Measurements from ENCODE around the gene GABRB1.

The GABRB1 gene

GRCh38 chr4:47471064-47471463, 439.7 kb downstream of the GABRB1 start:
- no peak for DNase-seq (ENCODE audit: low read depth in 2 of 2)
- TF ChIP-seq CTCF (IDR thresholded peaks at IDR 0.05; ENCODE audit: low read depth, low read length): no peak
- no peak overlapping the region for H3K4me3 ChIP-seq (replicated peaks in 1 of 2; ENCODE audit: low read depth in 2 of 2, low read length in 2 of 2)

- DNase-seq (ENCODE audit: low read depth in 2 of 2): no peak
- H3K4me3 ChIP-seq (replicated peaks in 1 of 2; ENCODE audit: low read depth in 2 of 2, low read length in 2 of 2): no peak overlapping the region
- no peak for TF ChIP-seq CTCF (IDR thresholded peaks at IDR 0.05; ENCODE audit: low read depth, low read length)
Observed at GRCh38 chr4:47471591-47471990, 440.2 kb downstream of the GABRB1 start.

DNA sequence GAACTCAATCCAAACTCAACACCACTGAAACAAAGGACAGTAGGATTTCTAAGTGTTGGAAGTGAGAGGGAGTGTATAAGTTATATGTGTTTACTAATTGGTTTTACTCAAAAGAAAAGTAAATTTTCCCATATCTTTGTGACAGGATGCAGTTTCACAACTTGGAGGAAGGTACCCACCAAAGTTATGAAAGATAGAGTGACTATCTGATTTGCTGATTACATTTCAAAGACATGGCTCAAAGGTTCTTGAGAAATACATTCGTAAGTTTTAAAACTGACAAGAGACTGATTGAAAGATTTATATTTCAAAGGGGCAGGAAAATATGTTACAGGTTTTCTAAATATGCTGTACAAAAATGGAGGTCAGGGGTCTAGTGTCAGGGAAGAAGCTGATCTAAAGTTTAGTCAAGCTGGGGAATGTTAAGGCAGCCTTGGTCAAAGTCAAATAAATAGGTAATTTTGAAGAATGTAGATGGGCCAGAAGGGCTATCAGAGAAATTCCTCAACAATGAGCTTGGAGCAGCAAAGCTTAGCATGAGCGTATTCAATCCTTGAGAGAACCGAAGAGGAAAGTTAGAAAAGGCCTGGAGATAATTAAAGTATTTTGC, 441.9 kb downstream of the GABRB1 start:
- no peak for DNase-seq (ENCODE audit: low read depth in 2 of 2)
- TF ChIP-seq CTCF (IDR thresholded peaks at IDR 0.05; ENCODE audit: low read depth, low read length): no peak
- no peak overlapping the region for H3K4me3 ChIP-seq (replicated peaks in 1 of 2; ENCODE audit: low read depth in 2 of 2, low read length in 2 of 2)

GRCh38 chr4:47474799-47475198, 443.4 kb downstream of the GABRB1 start:
- TF ChIP-seq CTCF (IDR thresholded peaks at IDR 0.05; ENCODE audit: low read depth, low read length): no peak

DNA sequence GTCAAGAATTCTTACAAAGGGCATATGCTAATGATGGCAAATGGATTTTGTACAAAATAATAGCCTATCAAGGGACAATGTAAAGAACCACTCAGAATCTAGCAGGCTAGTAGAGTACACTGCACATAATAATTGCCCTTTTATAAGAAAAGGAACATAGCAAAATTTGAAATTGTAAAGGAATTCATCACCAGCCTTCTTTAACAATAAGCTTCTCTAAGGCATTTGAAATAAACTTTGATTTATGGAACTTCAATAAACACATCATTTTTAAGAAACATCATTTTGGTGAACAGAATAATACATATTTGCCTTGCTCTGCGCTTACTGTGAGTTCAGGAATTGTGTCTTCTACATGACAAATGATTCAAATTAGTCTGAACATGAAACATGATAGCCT, 444.0 kb downstream of the GABRB1 start:
- no peak for TF ChIP-seq CTCF (IDR thresholded peaks at IDR 0.05; ENCODE audit: low read depth, low read length)
- no peak overlapping the region for H3K4me3 ChIP-seq (replicated peaks in 1 of 2; ENCODE audit: low read depth in 2 of 2, low read length in 2 of 2)
- DNase-seq (ENCODE audit: low read depth in 2 of 2): no peak

More at GRCh38 chr4:47474799-47475198, 443.4 kb downstream of the GABRB1 start:
- no peak overlapping the region for H3K4me3 ChIP-seq (replicated peaks in 1 of 2; ENCODE audit: low read depth in 2 of 2, low read length in 2 of 2)
- DNase-seq (ENCODE audit: low read depth in 2 of 2): no peak
